Measurements from ENCODE around the gene TRIP13.

DNA sequence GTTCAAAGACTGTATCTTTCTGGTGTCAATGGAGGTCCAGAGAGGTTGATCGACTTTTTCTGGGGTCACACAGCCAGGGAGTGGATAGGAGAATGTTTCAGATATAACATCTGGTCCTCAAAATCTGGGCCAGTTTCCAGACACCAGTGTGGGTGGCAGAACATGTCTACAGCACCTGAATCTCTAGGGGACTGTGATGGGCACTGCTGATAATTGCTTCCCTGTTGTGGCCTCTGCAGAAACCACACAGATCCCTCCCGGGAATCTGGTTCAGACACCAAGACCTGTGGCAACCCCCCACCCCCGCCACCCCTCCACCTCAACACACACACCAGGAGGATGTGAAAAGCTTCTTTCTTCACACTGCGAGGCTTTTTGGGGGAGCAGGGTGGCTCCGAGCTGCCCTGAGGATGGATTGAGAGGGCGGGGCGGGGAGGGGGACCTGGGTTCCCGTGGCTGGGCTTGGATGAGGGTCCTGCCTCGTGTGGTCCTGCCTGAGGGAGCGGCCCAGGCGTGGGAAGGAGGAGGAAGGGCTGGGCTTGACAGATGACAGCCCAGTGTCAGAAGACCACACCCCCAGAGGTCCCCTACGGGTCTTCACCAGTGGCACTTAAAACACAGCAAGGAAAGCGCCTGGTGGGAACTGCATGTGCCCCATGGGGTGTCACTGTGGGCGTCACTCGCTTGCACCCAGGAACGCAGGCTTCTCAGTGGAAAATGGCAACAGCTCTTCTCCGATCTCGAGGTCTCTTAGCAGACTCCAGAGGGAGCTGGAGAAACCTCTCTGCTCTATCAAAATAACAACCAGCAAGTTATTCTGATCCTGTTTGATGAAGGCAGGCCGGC is 55.2 kb downstream of the TRIP13 start:
- TF ChIP-seq, protein P1, sequence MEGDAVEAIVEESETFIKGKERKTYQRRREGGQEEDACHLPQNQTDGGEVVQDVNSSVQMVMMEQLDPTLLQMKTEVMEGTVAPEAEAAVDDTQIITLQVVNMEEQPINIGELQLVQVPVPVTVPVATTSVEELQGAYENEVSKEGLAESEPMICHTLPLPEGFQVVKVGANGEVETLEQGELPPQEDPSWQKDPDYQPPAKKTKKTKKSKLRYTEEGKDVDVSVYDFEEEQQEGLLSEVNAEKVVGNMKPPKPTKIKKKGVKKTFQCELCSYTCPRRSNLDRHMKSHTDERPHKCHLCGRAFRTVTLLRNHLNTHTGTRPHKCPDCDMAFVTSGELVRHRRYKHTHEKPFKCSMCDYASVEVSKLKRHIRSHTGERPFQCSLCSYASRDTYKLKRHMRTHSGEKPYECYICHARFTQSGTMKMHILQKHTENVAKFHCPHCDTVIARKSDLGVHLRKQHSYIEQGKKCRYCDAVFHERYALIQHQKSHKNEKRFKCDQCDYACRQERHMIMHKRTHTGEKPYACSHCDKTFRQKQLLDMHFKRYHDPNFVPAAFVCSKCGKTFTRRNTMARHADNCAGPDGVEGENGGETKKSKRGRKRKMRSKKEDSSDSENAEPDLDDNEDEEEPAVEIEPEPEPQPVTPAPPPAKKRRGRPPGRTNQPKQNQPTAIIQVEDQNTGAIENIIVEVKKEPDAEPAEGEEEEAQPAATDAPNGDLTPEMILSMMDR (IDR thresholded peaks at IDR 0.05; ENCODE audit: low read length): no peak
- TF ChIP-seq EZH2phosphoT487 (IDR thresholded peaks at IDR 0.05; ENCODE audit: low read length) (no peak), EZH2 (optimal IDR thresholded peaks at IDR 0.05; ENCODE audit: low read depth, low read length) (no peak)

All from MM.1S (cell line).